Measurements from ENCODE around the gene MMP27. TPM values are rescaled to one million over a fixed set of nuclear protein-coding genes. Genes with fewer than 3 reads are reported as not detected.

The MMP27 gene
- total RNA-seq, 1 donor from 2014 or later, result not detected

GRCh38 chr11:102678022-102678421 is 27.5 kb downstream of the MMP27 start:
- no peak for TF ChIP-seq CTCF (IDR thresholded peaks at IDR 0.05)
- Mint-ChIP-seq H3K27ac (ENCODE audit: unreplicated experiment) (no peak overlapping the region), H3K4me3 (ENCODE audit: unreplicated experiment) (no peak overlapping the region), H3K36me3 (ENCODE audit: unreplicated experiment) (peaks cover 2% of the 10 kb centered on the region), H3K9me3 (ENCODE audit: unreplicated experiment) (no peaks in the 10 kb centered on the region), H3K27me3 (ENCODE audit: unreplicated experiment) (peaks cover 9% of the 10 kb centered on the region), H3K4me1 (ENCODE audit: unreplicated experiment) (no peaks in the 10 kb centered on the region)
- DNase-seq (ENCODE audit: extremely low spot score, unreplicated experiment), result no peak

- Mint-ChIP-seq H3K4me3 (ENCODE audit: unreplicated experiment) (no peak overlapping the region), H3K27me3 (ENCODE audit: unreplicated experiment) (peaks cover 9% of the 10 kb centered on the region), H3K36me3 (ENCODE audit: unreplicated experiment) (peaks cover 2% of the 10 kb centered on the region), H3K27ac (ENCODE audit: unreplicated experiment) (no peak overlapping the region), H3K9me3 (ENCODE audit: unreplicated experiment) (no peaks in the 10 kb centered on the region), H3K4me1 (ENCODE audit: unreplicated experiment) (no peaks in the 10 kb centered on the region)
- TF ChIP-seq CTCF (IDR thresholded peaks at IDR 0.05), result no peak
- no peak for DNase-seq (ENCODE audit: extremely low spot score, unreplicated experiment)
Measured at GRCh38 chr11:102676084-102676483, 29.5 kb downstream of the MMP27 start.

GRCh38 chr11:102669664-102670063 is 35.9 kb downstream of the MMP27 start:
- no peak overlapping the region for H3K4me3 Mint-ChIP-seq (ENCODE audit: unreplicated experiment)
- peaks cover 3% of the 10 kb centered on the region for H3K4me1 Mint-ChIP-seq (ENCODE audit: unreplicated experiment)
- H3K9me3 Mint-ChIP-seq (ENCODE audit: unreplicated experiment), result no peaks in the 10 kb centered on the region
- DNase-seq (ENCODE audit: extremely low spot score, unreplicated experiment), result no peak
- H3K27me3 Mint-ChIP-seq (ENCODE audit: unreplicated experiment), result no peaks in the 10 kb centered on the region
- no peak overlapping the region for H3K27ac Mint-ChIP-seq (ENCODE audit: unreplicated experiment)
- H3K36me3 Mint-ChIP-seq (ENCODE audit: unreplicated experiment), result peaks cover 2% of the 10 kb centered on the region
- no peak for TF ChIP-seq CTCF (IDR thresholded peaks at IDR 0.05)

GRCh38 chr11:102666331-102666957 is 39.1 kb downstream of the MMP27 start:
- peak; percentile 87 for TF ChIP-seq CTCF (IDR thresholded peaks at IDR 0.05)
- Mint-ChIP-seq H3K27me3 (ENCODE audit: unreplicated experiment) (peaks cover 3% of the 10 kb centered on the region), H3K9me3 (ENCODE audit: unreplicated experiment) (no peaks in the 10 kb centered on the region), H3K36me3 (ENCODE audit: unreplicated experiment) (no peaks in the 10 kb centered on the region), H3K27ac (ENCODE audit: unreplicated experiment) (no peak overlapping the region), H3K4me1 (ENCODE audit: unreplicated experiment) (peaks cover 3% of the 10 kb centered on the region), H3K4me3 (ENCODE audit: unreplicated experiment) (no peak overlapping the region)
- no peak for DNase-seq (ENCODE audit: extremely low spot score, unreplicated experiment)

- H3K4me3 Mint-ChIP-seq (ENCODE audit: unreplicated experiment), result no peak overlapping the region
- DNase-seq (ENCODE audit: extremely low spot score, unreplicated experiment), result no peak
- TF ChIP-seq CTCF (IDR thresholded peaks at IDR 0.05), result no peak
- peaks cover 3% of the 10 kb centered on the region for H3K4me1 Mint-ChIP-seq (ENCODE audit: unreplicated experiment)
- peaks cover 9% of the 10 kb centered on the region for H3K27me3 Mint-ChIP-seq (ENCODE audit: unreplicated experiment)
- no peak overlapping the region for H3K27ac Mint-ChIP-seq (ENCODE audit: unreplicated experiment)
- H3K36me3 Mint-ChIP-seq (ENCODE audit: unreplicated experiment), result no peaks in the 10 kb centered on the region
- H3K9me3 Mint-ChIP-seq (ENCODE audit: unreplicated experiment), result no peaks in the 10 kb centered on the region
Measured at GRCh38 chr11:102664001-102664752, 41.4 kb downstream of the MMP27 start.

Measured in osteocyte (in vitro differentiated cells).